Measurements from ENCODE around the gene APOL1.

DNA sequence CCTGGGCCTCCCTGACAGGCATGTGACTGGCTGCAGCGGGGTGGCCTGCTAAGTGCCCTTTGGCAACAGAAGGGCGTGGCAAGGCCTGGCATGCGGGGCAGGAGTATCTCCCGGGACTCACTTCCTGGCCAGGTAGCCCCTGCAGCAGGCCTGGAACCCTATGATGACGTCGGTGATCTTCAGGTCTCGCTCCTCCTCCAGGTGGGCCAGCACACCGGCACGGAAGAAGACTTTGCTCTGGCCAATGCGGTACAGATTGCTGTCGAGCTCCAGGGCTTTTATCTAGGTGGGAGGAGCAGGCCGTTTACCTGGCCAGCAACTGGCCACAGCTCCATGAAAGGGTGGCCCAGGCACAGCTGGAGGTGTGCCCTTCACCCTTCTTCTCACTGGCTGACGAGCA lies 50.9 kb downstream of the APOL1 start:
- no peak for TF ChIP-seq ZFX (IDR thresholded peaks at IDR 0.05)
- TF ChIP-seq, protein P1, sequence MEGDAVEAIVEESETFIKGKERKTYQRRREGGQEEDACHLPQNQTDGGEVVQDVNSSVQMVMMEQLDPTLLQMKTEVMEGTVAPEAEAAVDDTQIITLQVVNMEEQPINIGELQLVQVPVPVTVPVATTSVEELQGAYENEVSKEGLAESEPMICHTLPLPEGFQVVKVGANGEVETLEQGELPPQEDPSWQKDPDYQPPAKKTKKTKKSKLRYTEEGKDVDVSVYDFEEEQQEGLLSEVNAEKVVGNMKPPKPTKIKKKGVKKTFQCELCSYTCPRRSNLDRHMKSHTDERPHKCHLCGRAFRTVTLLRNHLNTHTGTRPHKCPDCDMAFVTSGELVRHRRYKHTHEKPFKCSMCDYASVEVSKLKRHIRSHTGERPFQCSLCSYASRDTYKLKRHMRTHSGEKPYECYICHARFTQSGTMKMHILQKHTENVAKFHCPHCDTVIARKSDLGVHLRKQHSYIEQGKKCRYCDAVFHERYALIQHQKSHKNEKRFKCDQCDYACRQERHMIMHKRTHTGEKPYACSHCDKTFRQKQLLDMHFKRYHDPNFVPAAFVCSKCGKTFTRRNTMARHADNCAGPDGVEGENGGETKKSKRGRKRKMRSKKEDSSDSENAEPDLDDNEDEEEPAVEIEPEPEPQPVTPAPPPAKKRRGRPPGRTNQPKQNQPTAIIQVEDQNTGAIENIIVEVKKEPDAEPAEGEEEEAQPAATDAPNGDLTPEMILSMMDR (conservative IDR thresholded peaks at IDR 0.05), result no peak
